Measurements from ENCODE around the gene CGNL1. TPM values are rescaled to one million over a fixed set of nuclear protein-coding genes. Genes with fewer than 3 reads are reported as not detected.

CGNL1 gene
- total RNA-seq, 1 donor from 2014 or later = 11.0 TPM

GRCh38 chr15:57432141-57432741, 55.9 kb downstream of the CGNL1 start:
- Histone ChIP-seq H4K20me1 (ENCODE audit: insufficient read depth, low read length) (no peaks in the 10 kb centered on the region), H3K4me1 (ENCODE audit: insufficient read depth, low read length) (no peaks in the 10 kb centered on the region), H2AFZ (ENCODE audit: low read depth, low read length) (peak overlapping the region; percentile 18), H3K27ac (ENCODE audit: low read depth, low read length) (no peak overlapping the region), H3K9ac (ENCODE audit: low read length) (no peak overlapping the region), H3K36me3 (ENCODE audit: insufficient read depth, low read length) (no peaks in the 10 kb centered on the region), H3K9me3 (ENCODE audit: insufficient read depth, low read depth, low read length) (no peaks in the 10 kb centered on the region), H3K4me2 (ENCODE audit: low read length) (no peak overlapping the region), H3K27me3 (ENCODE audit: insufficient read depth, low read length) (no peaks in the 10 kb centered on the region), H3K79me2 (ENCODE audit: insufficient read depth, low read length) (no peaks in the 10 kb centered on the region), H3K4me3 (ENCODE audit: insufficient read depth, low read depth, low read length) (no peak overlapping the region)
- H3K27ac Mint-ChIP-seq (ENCODE audit: unreplicated experiment) = no peak overlapping the region
- TF ChIP-seq EZH2 (IDR thresholded peaks at IDR 0.05; ENCODE audit: insufficient read depth, low read length) (no peak), CTCF (IDR thresholded peaks at IDR 0.05; ENCODE audit: insufficient read depth, low read depth, low read length) (no peak)
- H3K27me3 Mint-ChIP-seq (ENCODE audit: low read depth, unreplicated experiment) = no peaks in the 10 kb centered on the region
- DNase-seq (ENCODE audit: low read depth) = peak; percentile 70
- no peak overlapping the region for H3K4me3 Mint-ChIP-seq (ENCODE audit: unreplicated experiment)
- no peaks in the 10 kb centered on the region for H3K36me3 Mint-ChIP-seq (ENCODE audit: low read depth, unreplicated experiment)
- H3K4me1 Mint-ChIP-seq (ENCODE audit: low read depth, unreplicated experiment) = peaks cover 21% of the 10 kb centered on the region
- no peaks in the 10 kb centered on the region for H3K9me3 Mint-ChIP-seq (ENCODE audit: unreplicated experiment)
- no peak for FAIRE-seq

- Histone ChIP-seq H3K4me3 (ENCODE audit: insufficient read depth, low read depth, low read length) (no peak overlapping the region), H3K36me3 (ENCODE audit: insufficient read depth, low read length) (no peaks in the 10 kb centered on the region), H3K27ac (ENCODE audit: low read depth, low read length) (no peak overlapping the region), H3K9ac (ENCODE audit: low read length) (no peak overlapping the region), H3K79me2 (ENCODE audit: insufficient read depth, low read length) (no peaks in the 10 kb centered on the region), H3K4me2 (ENCODE audit: low read length) (no peak overlapping the region), H3K27me3 (ENCODE audit: insufficient read depth, low read length) (no peaks in the 10 kb centered on the region), H3K9me3 (ENCODE audit: insufficient read depth, low read depth, low read length) (no peaks in the 10 kb centered on the region), H4K20me1 (ENCODE audit: insufficient read depth, low read length) (no peaks in the 10 kb centered on the region), H2AFZ (ENCODE audit: low read depth, low read length) (no peak overlapping the region), H3K4me1 (ENCODE audit: insufficient read depth, low read length) (peaks cover 5% of the 10 kb centered on the region)
- Mint-ChIP-seq H3K27me3 (ENCODE audit: low read depth, unreplicated experiment) (no peaks in the 10 kb centered on the region), H3K27ac (ENCODE audit: unreplicated experiment) (no peak overlapping the region), H3K4me3 (ENCODE audit: unreplicated experiment) (no peak overlapping the region), H3K9me3 (ENCODE audit: unreplicated experiment) (no peaks in the 10 kb centered on the region), H3K4me1 (ENCODE audit: low read depth, unreplicated experiment) (peaks cover 19% of the 10 kb centered on the region), H3K36me3 (ENCODE audit: low read depth, unreplicated experiment) (peaks cover 2% of the 10 kb centered on the region)
- no peak for FAIRE-seq
- DNase-seq (ENCODE audit: low read depth) = no peak
- TF ChIP-seq EZH2 (IDR thresholded peaks at IDR 0.05; ENCODE audit: insufficient read depth, low read length) (no peak), CTCF (IDR thresholded peaks at IDR 0.05; ENCODE audit: insufficient read depth, low read depth, low read length) (no peak)
Measured at GRCh38 chr15:57436166-57436565, 59.9 kb downstream of the CGNL1 start.

- Histone ChIP-seq H2AFZ (ENCODE audit: low read depth, low read length) (no peak overlapping the region), H3K27ac (ENCODE audit: low read depth, low read length) (no peak overlapping the region), H3K79me2 (ENCODE audit: insufficient read depth, low read length) (no peaks in the 10 kb centered on the region), H3K27me3 (ENCODE audit: insufficient read depth, low read length) (no peaks in the 10 kb centered on the region), H3K4me3 (ENCODE audit: insufficient read depth, low read depth, low read length) (no peak overlapping the region), H3K4me2 (ENCODE audit: low read length) (no peak overlapping the region), H4K20me1 (ENCODE audit: insufficient read depth, low read length) (no peaks in the 10 kb centered on the region), H3K36me3 (ENCODE audit: insufficient read depth, low read length) (no peaks in the 10 kb centered on the region), H3K9ac (ENCODE audit: low read length) (no peak overlapping the region), H3K9me3 (ENCODE audit: insufficient read depth, low read depth, low read length) (no peaks in the 10 kb centered on the region), H3K4me1 (ENCODE audit: insufficient read depth, low read length) (peaks cover 11% of the 10 kb centered on the region)
- Mint-ChIP-seq H3K4me1 (ENCODE audit: low read depth, unreplicated experiment) (peaks cover 25% of the 10 kb centered on the region), H3K36me3 (ENCODE audit: low read depth, unreplicated experiment) (peaks cover 2% of the 10 kb centered on the region), H3K9me3 (ENCODE audit: unreplicated experiment) (no peaks in the 10 kb centered on the region), H3K4me3 (ENCODE audit: unreplicated experiment) (peak overlapping the region; percentile 34), H3K27me3 (ENCODE audit: low read depth, unreplicated experiment) (no peaks in the 10 kb centered on the region), H3K27ac (ENCODE audit: unreplicated experiment) (no peak overlapping the region)
- DNase-seq (ENCODE audit: low read depth) (no peak), FAIRE-seq (no peak)
- no peak for TF ChIP-seq CTCF (IDR thresholded peaks at IDR 0.05; ENCODE audit: insufficient read depth, low read depth, low read length)
- TF ChIP-seq EZH2 (IDR thresholded peaks at IDR 0.05; ENCODE audit: insufficient read depth, low read length) = no peak
Measured at GRCh38 chr15:57436961-57437360, 60.7 kb downstream of the CGNL1 start.

Measured in astrocyte (in vitro differentiated cells and primary cell).